ENCODE measurements around the gene HMGCLL1. TPM values are rescaled to one million over a fixed set of nuclear protein-coding genes. Genes with fewer than 3 reads are reported as not detected.

HMGCLL1 gene
- total and polyA plus RNA-seq, 2 donors from 2014 or later = 0.94 to 2.0 TPM

DNA sequence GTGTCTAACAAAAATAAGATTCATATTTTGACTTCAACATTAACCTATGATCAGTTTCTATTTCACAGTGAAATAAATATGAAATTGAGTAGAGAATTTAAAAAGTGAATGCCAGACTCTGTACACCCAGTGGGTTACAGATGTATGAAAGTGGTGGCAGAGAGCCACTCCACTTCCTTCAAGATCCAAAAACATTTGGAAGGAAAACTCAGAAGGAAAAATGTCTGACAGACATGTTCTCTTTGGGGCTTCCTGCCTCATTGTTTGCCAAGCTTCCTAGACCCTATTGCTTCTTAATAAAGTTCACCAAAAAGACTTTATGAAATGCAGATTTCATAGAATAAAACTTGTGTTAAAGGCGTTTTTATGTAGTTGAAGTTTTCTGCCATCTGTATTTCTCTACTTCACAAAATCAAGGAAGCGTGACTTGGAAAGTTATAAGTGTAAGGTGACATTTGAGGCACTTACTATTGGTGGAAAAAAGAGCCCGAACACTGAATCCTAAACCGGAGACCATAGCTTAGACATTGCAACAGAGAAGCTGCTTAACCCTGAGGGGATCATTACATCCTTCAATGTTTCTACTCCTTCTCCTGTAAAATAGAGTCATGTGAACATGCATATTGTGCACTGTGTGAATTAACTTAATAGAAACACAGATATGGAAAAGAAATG lies 12.8 kb downstream of the HMGCLL1 start:
- Histone ChIP-seq H3K27me3 (ENCODE audit: control insufficient read depth, insufficient read depth, low read length) (no peaks in the 10 kb centered on the region), H3K9me3 (ENCODE audit: control insufficient read depth in 2 of 3, insufficient read depth in 1 of 3, low read length in 3 of 3) (no peaks in the 10 kb centered on the region), H3K4me3 (ENCODE audit: low read length in 3 of 3) (no peak overlapping the region), H3K4me1 (ENCODE audit: control insufficient read depth in 2 of 3, insufficient read depth in 2 of 3, low read depth in 1 of 3, low read length in 3 of 3) (no peaks in the 10 kb centered on the region), H3K36me3 (ENCODE audit: control insufficient read depth in 2 of 3, insufficient read depth in 3 of 3, low read length in 3 of 3) (no peaks in the 10 kb centered on the region), H3K27ac (ENCODE audit: low read depth in 2 of 2, low read length in 2 of 2) (no peak overlapping the region), H3K9ac (ENCODE audit: low read length in 3 of 3) (no peak overlapping the region)
- TF ChIP-seq, protein P1, sequence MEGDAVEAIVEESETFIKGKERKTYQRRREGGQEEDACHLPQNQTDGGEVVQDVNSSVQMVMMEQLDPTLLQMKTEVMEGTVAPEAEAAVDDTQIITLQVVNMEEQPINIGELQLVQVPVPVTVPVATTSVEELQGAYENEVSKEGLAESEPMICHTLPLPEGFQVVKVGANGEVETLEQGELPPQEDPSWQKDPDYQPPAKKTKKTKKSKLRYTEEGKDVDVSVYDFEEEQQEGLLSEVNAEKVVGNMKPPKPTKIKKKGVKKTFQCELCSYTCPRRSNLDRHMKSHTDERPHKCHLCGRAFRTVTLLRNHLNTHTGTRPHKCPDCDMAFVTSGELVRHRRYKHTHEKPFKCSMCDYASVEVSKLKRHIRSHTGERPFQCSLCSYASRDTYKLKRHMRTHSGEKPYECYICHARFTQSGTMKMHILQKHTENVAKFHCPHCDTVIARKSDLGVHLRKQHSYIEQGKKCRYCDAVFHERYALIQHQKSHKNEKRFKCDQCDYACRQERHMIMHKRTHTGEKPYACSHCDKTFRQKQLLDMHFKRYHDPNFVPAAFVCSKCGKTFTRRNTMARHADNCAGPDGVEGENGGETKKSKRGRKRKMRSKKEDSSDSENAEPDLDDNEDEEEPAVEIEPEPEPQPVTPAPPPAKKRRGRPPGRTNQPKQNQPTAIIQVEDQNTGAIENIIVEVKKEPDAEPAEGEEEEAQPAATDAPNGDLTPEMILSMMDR (IDR thresholded peaks at IDR 0.05; ENCODE audit: borderline replicate concordance, extremely low read depth, insufficient read depth) = no peak
- no peak for FAIRE-seq
- no peak for DNase-seq
- intact Hi-C loops (cut with DNase I) = no loop called here

DNA sequence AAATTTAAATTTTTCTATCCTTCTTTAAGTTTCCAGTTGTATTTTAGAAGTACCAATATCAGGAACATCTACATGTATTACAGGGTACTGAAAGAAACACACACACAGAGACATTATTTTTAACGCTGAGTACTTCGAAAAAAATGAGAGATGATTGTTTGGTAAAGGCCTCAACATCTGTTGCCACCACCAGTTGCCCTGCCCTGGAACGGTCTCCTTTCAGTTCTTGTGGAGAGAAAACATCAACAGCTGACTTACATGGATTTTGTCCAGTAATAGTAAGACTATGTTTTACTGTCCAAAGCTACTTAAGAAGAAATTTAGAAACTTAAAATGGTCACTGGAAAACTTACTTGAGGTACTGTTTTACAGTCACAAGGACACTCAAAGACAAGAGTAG lies 16.7 kb downstream of the HMGCLL1 start:
- Histone ChIP-seq H3K9me3 (ENCODE audit: control insufficient read depth in 2 of 3, insufficient read depth in 1 of 3, low read length in 3 of 3) (no peaks in the 10 kb centered on the region), H3K36me3 (ENCODE audit: control insufficient read depth in 2 of 3, insufficient read depth in 3 of 3, low read length in 3 of 3) (no peaks in the 10 kb centered on the region), H3K27ac (ENCODE audit: low read depth in 2 of 2, low read length in 2 of 2) (no peak overlapping the region), H3K4me1 (ENCODE audit: control insufficient read depth in 2 of 3, insufficient read depth in 2 of 3, low read depth in 1 of 3, low read length in 3 of 3) (no peaks in the 10 kb centered on the region), H3K27me3 (ENCODE audit: control insufficient read depth, insufficient read depth, low read length) (no peaks in the 10 kb centered on the region), H3K4me3 (ENCODE audit: low read length in 3 of 3) (no peak overlapping the region), H3K9ac (ENCODE audit: low read length in 3 of 3) (no peak overlapping the region)
- DNase-seq = no peak
- intact Hi-C loops (cut with DNase I) = no loop called here
- no peak for FAIRE-seq
- TF ChIP-seq, protein P1 (IDR thresholded peaks at IDR 0.05; ENCODE audit: borderline replicate concordance, extremely low read depth, insufficient read depth) = no peak

DNA sequence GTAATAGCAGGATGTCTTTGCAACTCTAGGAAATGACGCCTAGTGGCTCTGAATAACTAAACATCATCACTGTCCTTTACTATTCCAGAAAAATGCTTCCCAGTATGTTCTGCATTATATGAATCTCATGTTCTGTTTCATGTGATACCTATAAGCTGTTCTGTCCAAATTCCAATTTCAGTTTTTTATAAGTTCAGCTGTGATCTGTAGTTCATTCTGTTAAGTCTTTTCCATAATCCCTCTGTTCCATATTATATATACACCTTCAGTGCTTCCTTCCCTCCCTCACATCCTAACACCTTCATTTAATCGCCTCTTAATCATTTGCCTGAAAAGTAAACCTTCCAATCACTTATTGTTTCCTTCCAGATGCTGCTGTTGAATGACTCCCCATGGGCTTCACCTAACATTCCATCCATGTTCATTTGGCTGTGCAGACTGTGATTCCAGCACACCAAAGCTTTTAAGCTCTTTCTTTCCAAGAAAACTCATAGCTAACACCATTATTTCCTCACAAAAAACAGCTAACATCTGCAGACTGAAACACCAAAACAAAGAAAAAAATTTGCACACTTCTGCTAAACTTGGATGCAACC lies 18.6 kb downstream of the HMGCLL1 start:
- intact Hi-C loops (cut with DNase I) = no loop called here
- H3K27ac ChIP-seq (ENCODE audit: low read depth in 2 of 2, low read length in 2 of 2) = no peak overlapping the region
- no peak overlapping the region for H3K9ac ChIP-seq (ENCODE audit: low read length in 3 of 3)
- no peaks in the 10 kb centered on the region for H3K4me1 ChIP-seq (ENCODE audit: control insufficient read depth in 2 of 3, insufficient read depth in 2 of 3, low read depth in 1 of 3, low read length in 3 of 3)
- no peaks in the 10 kb centered on the region for H3K27me3 ChIP-seq (ENCODE audit: control insufficient read depth, insufficient read depth, low read length)
- H3K4me3 ChIP-seq (ENCODE audit: low read length in 3 of 3) = no peak overlapping the region
- no peak for FAIRE-seq
- DNase-seq = peak in 1 of 5 donors; percentile 65
- H3K9me3 ChIP-seq (ENCODE audit: control insufficient read depth in 2 of 3, insufficient read depth in 1 of 3, low read length in 3 of 3) = no peaks in the 10 kb centered on the region
- H3K36me3 ChIP-seq (ENCODE audit: control insufficient read depth in 2 of 3, insufficient read depth in 3 of 3, low read length in 3 of 3) = no peaks in the 10 kb centered on the region
- TF ChIP-seq, protein P1 (IDR thresholded peaks at IDR 0.05; ENCODE audit: borderline replicate concordance, extremely low read depth, insufficient read depth) = no peak

Data from kidney (tissue), 14 donors.